ENCODE results near the gene RIMS4. TPM values are rescaled to one million over a fixed set of nuclear protein-coding genes. Genes with fewer than 3 reads are reported as not detected.
A peak's percentile ranks its signal among the peaks of the same experiment; 100 is the strongest.

The RIMS4 gene
- total RNA-seq, 1 experiment from 2014 or later, result 2.9 TPM

GRCh38 chr20:44711237-44711636, 99.1 kb downstream of the RIMS4 start:
- H3K27me3 ChIP-seq, result no peaks in the 10 kb centered on the region

GRCh38 chr20:44709797-44710196, 100.5 kb downstream of the RIMS4 start:
- Histone ChIP-seq H3K27me3 (no peaks in the 10 kb centered on the region), H3K36me3 (no peaks in the 10 kb centered on the region), H3K9me3 (no peaks in the 10 kb centered on the region), H3K4me3 (no peak overlapping the region)
- no peak for DNase-seq

More at GRCh38 chr20:44711237-44711636, 99.1 kb downstream of the RIMS4 start:
- no peak for DNase-seq
- no peaks in the 10 kb centered on the region for H3K36me3 ChIP-seq
- no peak overlapping the region for H3K4me3 ChIP-seq
- no peaks in the 10 kb centered on the region for H3K9me3 ChIP-seq

- Histone ChIP-seq H3K36me3 (no peaks in the 10 kb centered on the region), H3K9me3 (no peaks in the 10 kb centered on the region), H3K4me3 (no peak overlapping the region), H3K27me3 (no peaks in the 10 kb centered on the region)
- no peak for DNase-seq
These were observed 101.0 kb downstream of the RIMS4 start for GRCh38 chr20:44709380-44709779.

- no peaks in the 10 kb centered on the region for H3K9me3 ChIP-seq
- H3K4me3 ChIP-seq, result no peak overlapping the region
- H3K27me3 ChIP-seq, result no peaks in the 10 kb centered on the region
- no peaks in the 10 kb centered on the region for H3K36me3 ChIP-seq
- no peak for DNase-seq
These were observed 103.2 kb downstream of the RIMS4 start for GRCh38 chr20:44707018-44707579.

GRCh38 chr20:44706301-44707017, 103.9 kb downstream of the RIMS4 start:
- Histone ChIP-seq H3K27me3 (no peaks in the 10 kb centered on the region), H3K36me3 (no peaks in the 10 kb centered on the region)
- peak; percentile 76 for DNase-seq

GRCh38 chr20:44705364-44706094, 104.8 kb downstream of the RIMS4 start:
- H3K27me3 ChIP-seq, result no peaks in the 10 kb centered on the region
- H3K36me3 ChIP-seq, result no peaks in the 10 kb centered on the region
- no peaks in the 10 kb centered on the region for H3K9me3 ChIP-seq
- no peak for DNase-seq
- no peak overlapping the region for H3K4me3 ChIP-seq

More at GRCh38 chr20:44706301-44707017, 103.9 kb downstream of the RIMS4 start:
- no peak overlapping the region for H3K4me3 ChIP-seq
- H3K9me3 ChIP-seq, result no peaks in the 10 kb centered on the region

GRCh38 chr20:44704551-44704971, 105.8 kb downstream of the RIMS4 start:
- no peak overlapping the region for H3K4me3 ChIP-seq
- no peaks in the 10 kb centered on the region for H3K9me3 ChIP-seq
- H3K27me3 ChIP-seq, result no peaks in the 10 kb centered on the region
- no peaks in the 10 kb centered on the region for H3K36me3 ChIP-seq
- peak; percentile 64 for DNase-seq

GRCh38 chr20:44703956-44704488, 106.3 kb downstream of the RIMS4 start:
- Histone ChIP-seq H3K27me3 (no peaks in the 10 kb centered on the region), H3K36me3 (no peaks in the 10 kb centered on the region), H3K4me3 (no peak overlapping the region), H3K9me3 (no peaks in the 10 kb centered on the region)
- DNase-seq, result no peak

GRCh38 chr20:44703183-44703925, 107.0 kb downstream of the RIMS4 start:
- DNase-seq, result no peak

GRCh38 chr20:44702776-44703175, 107.6 kb downstream of the RIMS4 start:
- H3K27me3 ChIP-seq, result no peaks in the 10 kb centered on the region
- no peaks in the 10 kb centered on the region for H3K9me3 ChIP-seq
- DNase-seq, result peak; percentile 97
- H3K36me3 ChIP-seq, result no peaks in the 10 kb centered on the region
- H3K4me3 ChIP-seq, result no peak overlapping the region

More at GRCh38 chr20:44703183-44703925, 107.0 kb downstream of the RIMS4 start:
- Histone ChIP-seq H3K4me3 (no peak overlapping the region), H3K36me3 (no peaks in the 10 kb centered on the region), H3K9me3 (no peaks in the 10 kb centered on the region), H3K27me3 (no peaks in the 10 kb centered on the region)

- no peak for DNase-seq
- Histone ChIP-seq H3K4me3 (no peak overlapping the region), H3K36me3 (no peaks in the 10 kb centered on the region), H3K9me3 (no peaks in the 10 kb centered on the region), H3K27me3 (no peaks in the 10 kb centered on the region)
These were observed 108.5 kb downstream of the RIMS4 start for GRCh38 chr20:44701858-44702256.

Other genes with a start within 250 kb of the RIMS4 start
- 73.0 and 79.2 TPM in 2 replicates for gene PKIG, start 228.0 kb downstream of the RIMS4 start, total RNA-seq (2014; rRNA removed; shearing (Covaris generic); ENCODE audit: low replicate concordance)
- 28.4 and 41.4 TPM in 2 replicates for gene ADA, start 158.8 kb downstream of the RIMS4 start, total RNA-seq (2014; rRNA removed; shearing (Covaris generic); ENCODE audit: low replicate concordance)
- gene CCN5, start 95.2 kb downstream of the RIMS4 start, total RNA-seq (2014; rRNA removed; shearing (Covaris generic); ENCODE audit: low replicate concordance), result 0.07 TPM in 1 of 2 replicates, not detected in the other
- gene KCNK15, start 64.7 kb downstream of the RIMS4 start, total RNA-seq (2014; rRNA removed; shearing (Covaris generic); ENCODE audit: low replicate concordance), result not detected in 2 replicates
- 118 and 125 TPM in 2 replicates for gene YWHAB, start 75.2 kb upstream of the RIMS4 start, total RNA-seq (2014; rRNA removed; shearing (Covaris generic); ENCODE audit: low replicate concordance)
- 9.1 and 10.0 TPM in 2 replicates for gene PABPC1L, start 99.5 kb upstream of the RIMS4 start, total RNA-seq (2014; rRNA removed; shearing (Covaris generic); ENCODE audit: low replicate concordance)
- gene TOMM34, start 149.9 kb upstream of the RIMS4 start, total RNA-seq (2014; rRNA removed; shearing (Covaris generic); ENCODE audit: low replicate concordance), result 63.9 and 75.9 TPM in 2 replicates
- gene STK4, start 156.0 kb upstream of the RIMS4 start, total RNA-seq (2014; rRNA removed; shearing (Covaris generic); ENCODE audit: low replicate concordance), result 9.8 and 15.7 TPM in 2 replicates

All from MG63 (cell line).